Gastroesophageal sphincter (tissue), 4 donors: ENCODE measurements around the gene COLEC12. TPM values are rescaled to one million over a fixed set of nuclear protein-coding genes. Genes with fewer than 3 reads are reported as not detected.
A peak's percentile ranks its signal among the peaks of the same experiment; 100 is the strongest.

Experiments
- ATAC-seq: fragments of 150-250 bp; one replicate; pipeline ENCODE4 v1.9.1; 2016; ENCODE audit warnings: mild to moderate bottlenecking, moderate library complexity
- H3K27ac ChIP-seq, 4 donors: fragments of 200-600 bp; sonication (generic) in 3 of 4; 1 replicate in 3 of 4; 2 replicates in 1 of 4; pipeline ENCODE4 v1.5.1; 2016 to 2019
- H3K27me3 ChIP-seq: fragments of 200-600 bp; sonication (generic); one replicate; pipeline ENCODE4 v1.5.1; 2019
- H3K36me3 ChIP-seq, 2 donors: fragments of 200-600 bp; sonication (generic); one replicate each; pipeline ENCODE4 v1.5.1; 2019; ENCODE audit warnings: control low read depth in 1 of 2
- H3K4me1 ChIP-seq, 3 donors: fragments of 200-600 bp; sonication (generic); 1 replicate in 2 of 3; 2 replicates in 1 of 3; pipeline ENCODE4 v1.5.1; 2016 to 2019; ENCODE audit warnings: control low read depth in 2 of 3
- H3K4me3 ChIP-seq, 2 donors: fragments of 200-600 bp; sonication (generic); one replicate each; pipeline ENCODE4 v1.5.1; 2019; ENCODE audit warnings: mild to moderate bottlenecking in 1 of 2, moderate library complexity in 1 of 2
- H3K9me3 ChIP-seq, 3 donors: fragments of 200-600 bp; sonication (generic); one replicate each; pipeline ENCODE4 v1.5.1; 2017 to 2019; ENCODE audit warnings: control low read depth in 2 of 3
- CTCF ChIP-seq, 4 experiments: fragments of 200-600 bp in 2 of 4; fragments of 450-650 bp in 2 of 4; sonication (generic) in 1 of 4; IDR thresholded peaks; one replicate each; pipeline ENCODE4 v1.5.1; 2017 to 2019; ENCODE audit warnings: antibody characterized with exemption in 4 of 4, mild to moderate bottlenecking in 2 of 4, moderate library complexity in 2 of 4
- EP300 ChIP-seq: sonication (generic); formaldehyde crosslinking; IDR thresholded peaks from one replicate; pipeline ENCODE4 v1.6.1; 2017; ENCODE audit warnings: antibody characterized with exemption, mild to moderate bottlenecking
- POLR2A ChIP-seq, 2 donors: fragments of 450-650 bp; IDR thresholded peaks; one replicate each; pipeline ENCODE4 v1.6.1; 2017; ENCODE audit warnings: antibody characterized with exemption in 2 of 2, mild to moderate bottlenecking in 2 of 2, moderate library complexity in 1 of 2
- POLR2AphosphoS5 ChIP-seq: sonication (generic); formaldehyde crosslinking; IDR thresholded peaks from one replicate; pipeline ENCODE4 v1.6.1; 2017; ENCODE audit warnings: antibody characterized with exemption
- WGBS, 2 donors: methylation state at CpG; one replicate each; pipeline ENCODE4 v1.1.5; 2018; ENCODE audit warnings: low coverage in 1 of 2; 5-methylcytosine and 5-hydroxymethylcytosine counted together
- total RNA-seq, 4 donors: library from RNA; depleted of rRNA; stranded (reverse); fragments of >200 nt; gene quantifications; one replicate each; pipeline ENCODE4 v1.1.0, GENCODE V29; 2016

The COLEC12 gene
- total RNA-seq, 4 donors from 2014 or later, result 21.2 to 40.1 (median 37.1) TPM

- TF ChIP-seq POLR2A (IDR thresholded peaks at IDR 0.05) (no peak), EP300 (no peak)
- Histone ChIP-seq H3K9me3 (no peaks in the 10 kb centered on the region), H3K27me3 (no peaks in the 10 kb centered on the region), H3K4me3 (no peak overlapping the region), H3K27ac (no peak overlapping the region), H3K36me3 (no peaks in the 10 kb centered on the region), H3K4me1 (peaks cover 0 to 27% (median 0%) of the 10 kb centered on the region in 3 donors)
- no peak for ATAC-seq
- 73 to 74% methylated on average over 6 of the region's 7 CpGs for WGBS, 2 donors
These were observed 75.3 kb downstream of the COLEC12 start for GRCh38 chr18:425106-425745.

GRCh38 chr18:424668-425067 lies 75.8 kb downstream of the COLEC12 start:
- no peaks in the 10 kb centered on the region for H3K27me3 ChIP-seq

GRCh38 chr18:424071-424661 lies 76.3 kb downstream of the COLEC12 start:
- peaks cover 0 to 36% (median 3%) of the 10 kb centered on the region in 3 donors for H3K4me1 ChIP-seq
- H3K27ac ChIP-seq, result peak overlapping the region in 1 of 4 donors; percentile 35
- no peak for ATAC-seq
- H3K36me3 ChIP-seq, result no peaks in the 10 kb centered on the region
- TF ChIP-seq CTCF (IDR thresholded peaks at IDR 0.05) (no peak), POLR2AphosphoS5 (no peak), POLR2A (IDR thresholded peaks at IDR 0.05) (no peak), EP300 (no peak)
- 66 to 90% methylated on average over 6 to 7 of the region's 7 CpGs for WGBS, 2 donors
- no peak overlapping the region for H3K4me3 ChIP-seq
- H3K27me3 ChIP-seq, result no peaks in the 10 kb centered on the region
- H3K9me3 ChIP-seq, result no peaks in the 10 kb centered on the region

More at GRCh38 chr18:424668-425067, 75.8 kb downstream of the COLEC12 start:
- no peak for ATAC-seq
- H3K4me3 ChIP-seq, result no peak overlapping the region
- H3K36me3 ChIP-seq, result no peaks in the 10 kb centered on the region
- peaks cover 0 to 32% (median 3%) of the 10 kb centered on the region in 3 donors for H3K4me1 ChIP-seq
- no peak for TF ChIP-seq EP300
- TF ChIP-seq POLR2AphosphoS5, result no peak
- no peak for TF ChIP-seq CTCF (IDR thresholded peaks at IDR 0.05)
- no peak for TF ChIP-seq POLR2A (IDR thresholded peaks at IDR 0.05)
- peak overlapping the region in 1 of 4 donors; percentile 35 for H3K27ac ChIP-seq
- WGBS, 2 donors, result 67 to 72% methylated on average over 3 to 5 of the region's 5 CpGs
- no peaks in the 10 kb centered on the region for H3K9me3 ChIP-seq

GRCh38 chr18:422966-423365 lies 77.5 kb downstream of the COLEC12 start:
- no peak for ATAC-seq
- Histone ChIP-seq H3K36me3 (no peaks in the 10 kb centered on the region), H3K4me3 (no peak overlapping the region), H3K9me3 (no peaks in the 10 kb centered on the region), H3K27me3 (no peaks in the 10 kb centered on the region), H3K27ac (no peak overlapping the region), H3K4me1 (peaks cover 0 to 39% (median 4%) of the 10 kb centered on the region in 3 donors)
- WGBS, 2 donors, result 93 to 100% methylated on average over 2 to 3 of the region's 4 CpGs
- TF ChIP-seq POLR2A (IDR thresholded peaks at IDR 0.05) (no peak), POLR2AphosphoS5 (no peak), EP300 (no peak), CTCF (IDR thresholded peaks at IDR 0.05) (no peak)

- ATAC-seq, result no peak
- no peaks in the 10 kb centered on the region for H3K36me3 ChIP-seq
- no peaks in the 10 kb centered on the region for H3K9me3 ChIP-seq
- peak overlapping the region; percentile 18 to 58 (median 44) for H3K27ac ChIP-seq
- no peaks in the 10 kb centered on the region for H3K27me3 ChIP-seq
- TF ChIP-seq POLR2AphosphoS5, result no peak
- no peak for TF ChIP-seq CTCF (IDR thresholded peaks at IDR 0.05)
- no peak for TF ChIP-seq POLR2A (IDR thresholded peaks at IDR 0.05)
- no peak for TF ChIP-seq EP300
- H3K4me3 ChIP-seq, result no peak overlapping the region
- 17 to 21% methylated on average over 5 to 6 of the region's 6 CpGs for WGBS, 2 donors
- peaks cover 0 to 48% (median 7%) of the 10 kb centered on the region in 3 donors for H3K4me1 ChIP-seq
These were observed 79.0 kb downstream of the COLEC12 start for GRCh38 chr18:421247-422155.
